Upper lobe of left lung (tissue), 6 donors: ENCODE results near the gene REL. TPM values are rescaled to one million over a fixed set of nuclear protein-coding genes. Genes with fewer than 3 reads are reported as not detected.
"Not testable (repeated sequence)": the region's sequence is repeated elsewhere in the genome, so short reads cannot be mapped to it uniquely, and the experiment has no call there.

Experiments used
- ATAC-seq, 2 donors: fragments of 200-7000 bp; cut with Tn5 transposase; one replicate each; pipeline ENCODE4 v1.9.1; 2022; ENCODE audit warnings: mild to moderate bottlenecking in 2 of 2, moderate library complexity in 2 of 2; ENCODE audit not compliant: low FRiP score in 2 of 2
- DNase-seq, 2 donors: peaks; one replicate each; pipeline ENCODE4 v3.0.0-alpha.2; 2019 to 2020
- H3K27ac ChIP-seq, 4 donors: fragments of 200-600 bp; sonication (generic); one replicate each; pipeline ENCODE4 v1.5.1; 2016 to 2019
- H3K27me3 ChIP-seq, 4 donors: fragments of 200-600 bp; sonication (generic); one replicate each; pipeline ENCODE4 v1.5.1; 2017 to 2019
- H3K36me3 ChIP-seq, 4 donors: fragments of 200-600 bp; sonication (generic); one replicate each; pipeline ENCODE4 v1.5.1; 2016 to 2019
- H3K4me1 ChIP-seq, 4 donors: fragments of 200-600 bp; sonication (generic); one replicate each; pipeline ENCODE4 v1.5.1; 2018 to 2019
- H3K4me3 ChIP-seq, 4 donors: fragments of 200-600 bp; sonication (generic); one replicate each; pipeline ENCODE4 v1.5.1; 2017 to 2019; ENCODE audit warnings: mild to moderate bottlenecking in 2 of 4, moderate library complexity in 1 of 4
- H3K9me3 ChIP-seq, 4 donors: fragments of 200-600 bp; sonication (generic); one replicate each; pipeline ENCODE4 v1.5.1; 2018 to 2019
- EP300 ChIP-seq, 4 donors: sonication (generic); formaldehyde crosslinking; IDR thresholded peaks; one replicate each; pipeline ENCODE4 v1.5.1; 2017; ENCODE audit warnings: antibody characterized with exemption in 4 of 4, control low read depth in 2 of 4
- POLR2A ChIP-seq, 4 donors: fragments of 450-650 bp; IDR thresholded peaks; one replicate each; pipeline ENCODE4 v1.5.1; 2016 to 2017; ENCODE audit warnings: antibody characterized with exemption in 4 of 4, mild to moderate bottlenecking in 2 of 4
- POLR2AphosphoS5 ChIP-seq, 2 donors: sonication (generic); formaldehyde crosslinking; IDR thresholded peaks; one replicate each; pipeline ENCODE4 v1.5.1; 2017; ENCODE audit warnings: antibody characterized with exemption in 2 of 2
- WGBS, 2 donors: methylation state at CpG; one replicate each; pipeline ENCODE4 v1.1.5; 2017 to 2018; 5-methylcytosine and 5-hydroxymethylcytosine counted together
- total RNA-seq, 6 donors: library from RNA; depleted of rRNA in 4 of 6; stranded (reverse); fragments of >200 nt in 4 of 6; gene quantifications; one replicate each; pipeline versions ENCODE4 v1.1.0 to v1.2.1, GENCODE V29; 2016 to 2021
- TF ChIP-seq, protein P1 (sequence below), 6 experiments: fragments of 450-650 bp in 4 of 6; fragments of 200-600 bp in 2 of 6; sonication (generic) in 2 of 6; IDR thresholded peaks; one replicate each; pipeline ENCODE4 v1.5.1; 2016 to 2019; ENCODE audit warnings: antibody characterized with exemption in 6 of 6
- donor health status: DM: no; HTN: no; CAD: no; lungs with moderate emphysema.
- donor health status: DM: no; HTN: yes; CAD: no; lungs with severe emphysema.

REL gene
- total RNA-seq, 6 donors from 2014 or later, result 17.8 to 49.5 (median 29.6) TPM

DNA sequence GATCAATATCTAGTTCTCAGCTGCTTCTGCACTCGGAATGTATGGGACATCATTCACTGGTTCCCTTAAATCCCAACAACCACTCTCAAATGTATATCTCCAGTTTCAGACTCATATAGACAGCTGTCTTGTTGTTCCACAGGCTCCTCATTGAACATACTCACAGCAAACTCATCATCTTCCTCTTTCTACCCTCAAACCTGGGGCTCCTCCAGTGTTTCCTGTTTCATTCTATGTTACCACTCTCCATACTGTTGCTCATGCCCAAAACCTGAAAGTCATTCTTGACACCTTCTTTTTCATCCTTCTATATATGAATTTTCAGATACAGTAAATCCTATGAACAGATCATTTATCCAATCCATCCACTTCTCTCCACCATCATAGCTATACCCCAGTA lies 18.7 kb upstream of the REL start:
- H3K4me1 ChIP-seq, result peaks cover 7 to 15% (median 9%) of the 10 kb centered on the region in 4 donors
- peaks cover 0 to 4% (median 0%) of the 10 kb centered on the region in 4 donors for H3K9me3 ChIP-seq
- TF ChIP-seq, protein P1, sequence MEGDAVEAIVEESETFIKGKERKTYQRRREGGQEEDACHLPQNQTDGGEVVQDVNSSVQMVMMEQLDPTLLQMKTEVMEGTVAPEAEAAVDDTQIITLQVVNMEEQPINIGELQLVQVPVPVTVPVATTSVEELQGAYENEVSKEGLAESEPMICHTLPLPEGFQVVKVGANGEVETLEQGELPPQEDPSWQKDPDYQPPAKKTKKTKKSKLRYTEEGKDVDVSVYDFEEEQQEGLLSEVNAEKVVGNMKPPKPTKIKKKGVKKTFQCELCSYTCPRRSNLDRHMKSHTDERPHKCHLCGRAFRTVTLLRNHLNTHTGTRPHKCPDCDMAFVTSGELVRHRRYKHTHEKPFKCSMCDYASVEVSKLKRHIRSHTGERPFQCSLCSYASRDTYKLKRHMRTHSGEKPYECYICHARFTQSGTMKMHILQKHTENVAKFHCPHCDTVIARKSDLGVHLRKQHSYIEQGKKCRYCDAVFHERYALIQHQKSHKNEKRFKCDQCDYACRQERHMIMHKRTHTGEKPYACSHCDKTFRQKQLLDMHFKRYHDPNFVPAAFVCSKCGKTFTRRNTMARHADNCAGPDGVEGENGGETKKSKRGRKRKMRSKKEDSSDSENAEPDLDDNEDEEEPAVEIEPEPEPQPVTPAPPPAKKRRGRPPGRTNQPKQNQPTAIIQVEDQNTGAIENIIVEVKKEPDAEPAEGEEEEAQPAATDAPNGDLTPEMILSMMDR (IDR thresholded peaks at IDR 0.05), result no peak
- TF ChIP-seq POLR2A (IDR thresholded peaks at IDR 0.05) (no peak), POLR2AphosphoS5 (IDR thresholded peaks at IDR 0.05) (no peak), EP300 (IDR thresholded peaks at IDR 0.05) (no peak)
- no peak overlapping the region for H3K27ac ChIP-seq
- ATAC-seq (no peak), DNase-seq (no peak)
- no peaks in the 10 kb centered on the region for H3K27me3 ChIP-seq
- H3K4me3 ChIP-seq, result no peak overlapping the region
- no peaks in the 10 kb centered on the region for H3K36me3 ChIP-seq
- 96% methylated on average over 1 of the region's 1 CpG for WGBS, 2 donors

DNA sequence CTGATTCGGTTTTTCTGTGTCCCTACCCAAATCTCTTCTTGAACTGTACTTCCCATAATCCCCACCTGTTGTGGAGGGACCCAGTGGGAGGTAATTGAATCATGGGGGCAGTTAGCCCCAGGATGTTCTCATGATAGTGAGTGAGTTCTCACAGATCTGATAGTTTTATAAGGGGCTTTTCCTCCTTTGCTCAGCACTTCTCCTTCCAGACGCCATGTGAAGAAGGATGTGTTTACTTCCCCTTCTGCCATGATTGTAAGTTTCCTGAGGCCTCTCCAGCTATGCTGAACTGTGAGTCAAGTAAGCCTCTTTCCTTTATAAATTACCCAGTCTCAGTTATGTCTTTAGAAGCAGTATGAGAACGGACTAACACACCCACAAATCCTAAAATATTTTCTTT lies 16.0 kb upstream of the REL start:
- H3K9me3 ChIP-seq, H3K27me3 ChIP-seq, ATAC-seq, H3K36me3 ChIP-seq, H3K4me3 ChIP-seq, DNase-seq, H3K27ac ChIP-seq: not testable (repeated sequence)
- H3K4me1 ChIP-seq, result peaks cover 13 to 21% (median 17%) of the 10 kb centered on the region in 4 donors
- WGBS, 2 donors, result 78 to 84% methylated on average over 3 of the region's 3 CpGs

DNA sequence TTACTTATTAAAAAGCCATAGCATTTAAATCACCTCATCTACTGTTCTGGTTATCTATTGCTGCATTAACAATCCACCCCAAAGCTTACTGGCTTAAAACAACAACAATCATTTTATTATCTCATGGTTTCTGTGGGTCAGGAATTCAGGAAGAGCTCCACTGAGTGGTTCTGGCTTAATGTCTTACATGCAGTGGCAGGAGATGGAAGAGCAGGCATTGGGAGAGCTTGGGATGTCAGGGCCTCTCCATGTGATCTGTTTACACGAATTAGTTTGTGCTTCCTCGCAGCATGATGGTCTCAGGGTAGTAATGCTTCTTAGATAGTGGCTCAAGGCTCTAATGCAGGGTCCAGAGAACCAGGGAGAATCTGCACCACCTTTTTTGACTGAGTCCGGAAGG lies 14.4 kb upstream of the REL start:
- peaks cover 13 to 18% (median 16%) of the 10 kb centered on the region in 4 donors for H3K4me1 ChIP-seq
- no peak for TF ChIP-seq POLR2AphosphoS5 (IDR thresholded peaks at IDR 0.05)
- TF ChIP-seq, protein P1 (IDR thresholded peaks at IDR 0.05), result no peak
- TF ChIP-seq EP300 (IDR thresholded peaks at IDR 0.05), result no peak
- TF ChIP-seq POLR2A (IDR thresholded peaks at IDR 0.05), result no peak
- no peaks in the 10 kb centered on the region for H3K36me3 ChIP-seq
- peaks cover 0 to 4% (median 0%) of the 10 kb centered on the region in 4 donors for H3K9me3 ChIP-seq
- H3K27ac ChIP-seq, result peak overlapping the region; percentile 27 to 84 (median 73)
- DNase-seq (no peak), ATAC-seq (no peak)
- 70 to 87% methylated on average over 3 of the region's 3 CpGs for WGBS, 2 donors
- H3K4me3 ChIP-seq, result no peak overlapping the region
- H3K27me3 ChIP-seq, result no peaks in the 10 kb centered on the region

DNA sequence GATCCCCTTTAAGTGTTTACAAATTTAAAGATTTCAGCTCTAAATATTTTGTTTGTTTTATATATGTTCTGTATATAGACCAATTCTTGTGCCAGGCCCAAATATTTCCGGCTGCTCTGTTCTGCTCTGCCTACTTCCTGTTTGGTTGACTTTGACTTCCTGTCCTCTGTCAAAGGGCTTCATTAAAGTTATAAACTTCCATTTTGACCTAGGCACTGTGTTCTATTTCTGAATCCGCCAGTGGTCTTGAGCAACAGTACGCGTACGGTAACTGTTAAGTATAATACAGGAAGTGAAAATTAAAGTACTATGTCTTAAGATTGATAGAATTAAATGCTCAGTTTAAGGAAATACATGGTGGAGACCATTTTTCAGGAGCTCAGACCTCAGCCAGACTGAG lies 13.5 kb upstream of the REL start:
- Histone ChIP-seq H3K4me3 (no peak overlapping the region), H3K27ac (peak overlapping the region; percentile 27 to 84 (median 73)), H3K9me3 (peaks cover 0 to 4% (median 0%) of the 10 kb centered on the region in 4 donors), H3K4me1 (peaks cover 10 to 18% (median 15%) of the 10 kb centered on the region in 4 donors), H3K36me3 (no peaks in the 10 kb centered on the region), H3K27me3 (no peaks in the 10 kb centered on the region)
- ATAC-seq (peak; percentile 73 to 87), DNase-seq (peak in 1 of 2 donors; percentile 64)
- TF ChIP-seq, protein P1 (IDR thresholded peaks at IDR 0.05), result no peak
- TF ChIP-seq EP300 (IDR thresholded peaks at IDR 0.05) (peak in 1 of 4 donors; percentile 22), POLR2A (IDR thresholded peaks at IDR 0.05) (peak in 1 of 4 donors; percentile 13), POLR2AphosphoS5 (IDR thresholded peaks at IDR 0.05) (peak in 1 of 2 donors; percentile 61)
- WGBS, 2 donors, result 24 to 29% methylated on average over 5 of the region's 5 CpGs

DNA sequence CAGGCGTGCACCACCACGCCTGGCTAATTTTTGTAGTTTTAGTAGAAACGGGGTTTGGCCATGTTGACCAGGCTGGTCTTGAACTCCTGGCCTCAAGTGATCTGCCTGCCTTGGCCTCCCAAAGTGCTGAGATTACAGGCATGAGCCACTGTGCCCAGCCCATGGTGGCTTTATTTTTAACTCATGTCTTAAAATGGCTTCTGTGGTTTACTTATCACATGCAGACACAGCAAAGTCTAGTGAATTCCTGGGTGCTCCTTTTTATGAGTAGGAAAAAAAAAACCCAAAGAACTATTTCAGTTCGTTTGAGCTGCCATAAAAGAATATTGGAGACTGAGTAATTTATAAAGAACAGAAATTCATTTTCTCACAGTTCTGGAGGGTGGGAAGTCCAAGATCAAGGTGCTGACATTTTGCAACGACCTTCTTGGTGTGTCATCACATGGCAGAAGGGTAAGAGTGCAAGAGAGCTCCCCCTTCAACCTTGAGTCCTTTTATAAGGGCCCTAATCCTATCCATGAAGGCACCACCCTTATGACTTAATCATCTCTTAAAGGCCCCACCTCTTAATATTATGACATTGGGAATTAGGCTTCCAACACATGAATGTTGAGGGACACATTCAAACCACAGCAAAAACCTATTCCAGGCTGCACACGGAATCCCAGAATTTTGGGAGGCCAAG lies 12.6 kb upstream of the REL start:
- WGBS, 2 donors, result 80 to 86% methylated on average over 6 of the region's 6 CpGs
- no peak for ATAC-seq
- H3K27ac ChIP-seq, result peak overlapping the region; percentile 27 to 84 (median 73)

More for the DNA sequence above, 12.6 kb upstream of the REL start:
- H3K27me3 ChIP-seq, result no peaks in the 10 kb centered on the region
- no peak for DNase-seq
- H3K4me3 ChIP-seq, result no peak overlapping the region
- H3K9me3 ChIP-seq, result peaks cover 0 to 4% (median 0%) of the 10 kb centered on the region in 4 donors
- H3K4me1 ChIP-seq, result peaks cover 10 to 18% (median 15%) of the 10 kb centered on the region in 4 donors
- H3K36me3 ChIP-seq, result no peaks in the 10 kb centered on the region
- no peak for TF ChIP-seq EP300 (IDR thresholded peaks at IDR 0.05)
- TF ChIP-seq, protein P1 (IDR thresholded peaks at IDR 0.05), result no peak
- TF ChIP-seq POLR2AphosphoS5 (IDR thresholded peaks at IDR 0.05), result no peak
- no peak for TF ChIP-seq POLR2A (IDR thresholded peaks at IDR 0.05)
